Endothelial cell of umbilical vein (primary cell): ENCODE results near the gene SIRPB1. TPM values are rescaled to one million over a fixed set of nuclear protein-coding genes. Genes with fewer than 3 reads are reported as not detected.

ENCODE experiments used
- BruUV-seq: library from RNA; stranded (reverse); fragments of 400-500 nt; replicated peaks from 2 replicates; lab custom pipeline; 2021; lab: Mats Ljungman, UMichigan
- CTCF ChIA-PET: fragments of 300-600, 350-600 bp; sonication (Branson Sonifier 250); formaldehyde crosslinking; loops from one replicate; lab custom pipeline; 2021; ENCODE audit warnings: antibody characterized with exemption, inconsistent platforms; lab: Charles Lee
- POLR2A ChIA-PET: fragments of 300-600, 350-600 bp; sonication (Branson Sonifier 250); formaldehyde crosslinking; loops from one replicate; lab custom pipeline; 2021; ENCODE audit warnings: antibody characterized with exemption, inconsistent platforms; lab: Charles Lee
- DNase-seq: peaks from one replicate; pipeline ENCODE4 v3.0.0-alpha.2; 2011; ENCODE audit warnings: low read depth, low spot score
- FAIRE-seq: peaks from 2 replicates; lab custom pipeline; 2011; peaks lifted over from hg19 to GRCh38; lab: Jason Lieb, UNC
- H2AFZ ChIP-seq: 2 replicates; pipeline ENCODE4 v1.6.0; 2012; ENCODE audit warnings: low read depth, low read length, control low read depth, inconsistent platforms
- H3K27ac ChIP-seq: 2 replicates; pipeline ENCODE4 v1.5.1; 2011; ENCODE audit warnings: low read depth, mild to moderate bottlenecking, control low read depth, low read length, moderate library complexity; ENCODE audit not compliant: insufficient read depth
- H3K27me3 ChIP-seq, 2 experiments: 2 replicates each; pipeline versions ENCODE4 v1.6.0 to v1.6.1; 2011; ENCODE audit warnings: low read length in 2 of 2, mixed read lengths in 1 of 2; ENCODE audit not compliant: control insufficient read depth in 2 of 2, insufficient read depth in 2 of 2
- H3K36me3 ChIP-seq, 2 experiments: 2 replicates in 1 of 2; 3 replicates in 1 of 2; pipeline ENCODE4 v1.5.1; 2011; ENCODE audit warnings: low read length in 2 of 2, mild to moderate bottlenecking in 1 of 2, moderate library complexity in 1 of 2; ENCODE audit not compliant: control insufficient read depth in 2 of 2, insufficient read depth in 2 of 2; ENCODE audit errors: extremely low read depth in 1 of 2
- H3K4me1 ChIP-seq: 3 replicates; pipeline ENCODE4 v1.5.1; 2011; ENCODE audit warnings: mild to moderate bottlenecking, low read length; ENCODE audit not compliant: control insufficient read depth, insufficient read depth; ENCODE audit errors: extremely low read depth
- H3K4me2 ChIP-seq: 2 replicates; pipeline ENCODE4 v1.6.1; 2011; ENCODE audit warnings: low read length, control low read depth, mixed read lengths; ENCODE audit not compliant: insufficient read depth
- H3K4me3 ChIP-seq, 3 experiments: fragments of 200-600 bp in 1 of 3; sonication (generic), shearing (Covaris generic) in 1 of 3; replicated peaks in 1 of 3; 2 replicates each; pipeline ENCODE4 v1.5.1; 2011 to 2016; ENCODE audit warnings: control low read depth in 3 of 3, low read length in 3 of 3, mild to moderate bottlenecking in 2 of 3, inconsistent platforms in 1 of 3, low read depth in 1 of 3, moderate library complexity in 1 of 3; ENCODE audit not compliant: insufficient read depth in 1 of 3
- H3K79me2 ChIP-seq: 2 replicates; pipeline ENCODE4 v1.6.0; 2012; ENCODE audit warnings: low read length, inconsistent platforms; ENCODE audit not compliant: control insufficient read depth, insufficient read depth
- H3K9ac ChIP-seq: replicated peaks from 2 replicates; pipeline ENCODE3; 2011; ENCODE audit warnings: low read length, control low read depth; ENCODE audit not compliant: insufficient read depth; ENCODE audit errors: extremely low read depth
- H3K9me1 ChIP-seq: replicated peaks from 3 replicates; pipeline ENCODE4 v1.6.0; 2011; ENCODE audit warnings: mild to moderate bottlenecking, low read length; ENCODE audit not compliant: control insufficient read depth, insufficient read depth; ENCODE audit errors: extremely low read depth
- H3K9me3 ChIP-seq: replicated peaks from 2 replicates; pipeline ENCODE4 v1.5.1; 2012; ENCODE audit warnings: low read length, inconsistent platforms; ENCODE audit not compliant: control insufficient read depth, insufficient read depth
- H4K20me1 ChIP-seq: replicated peaks from 2 replicates; pipeline ENCODE3; 2011; ENCODE audit warnings: mild to moderate bottlenecking, low read length; ENCODE audit not compliant: control insufficient read depth, insufficient read depth; ENCODE audit errors: extremely low read depth
- CTCF ChIP-seq, 2 donors: IDR thresholded peaks; 1 replicate in 1 of 2; 2 replicates in 1 of 2; pipeline ENCODE4 v1.5.1; 2011; ENCODE audit warnings: low read length in 2 of 2, mild to moderate bottlenecking in 2 of 2, moderate library complexity in 2 of 2, control low read depth in 1 of 2, inconsistent platforms in 1 of 2, low read depth in 1 of 2; ENCODE audit not compliant: insufficient read depth in 1 of 2; ENCODE audit errors: extremely low read depth in 1 of 2
- EZH2 ChIP-seq: IDR thresholded peaks from 2 replicates; pipeline ENCODE4 v1.6.1; 2012; ENCODE audit warnings: borderline replicate concordance, low read depth, mild to moderate bottlenecking, moderate library complexity, low read length, inconsistent platforms; ENCODE audit not compliant: severe bottlenecking
- FOS ChIP-seq: IDR thresholded peaks from 2 replicates; pipeline ENCODE4 v1.6.1; 2011; ENCODE audit warnings: mild to moderate bottlenecking, low read length, moderate library complexity, borderline replicate concordance; ENCODE audit not compliant: insufficient read depth
- GATA2 ChIP-seq: IDR thresholded peaks from 2 replicates; pipeline ENCODE4 v1.7.0; 2011; ENCODE audit warnings: low read depth, mild to moderate bottlenecking, moderate library complexity, mixed read lengths, low read length; ENCODE audit not compliant: insufficient read length, insufficient read depth
- JUN ChIP-seq: IDR thresholded peaks from 2 replicates; pipeline ENCODE4 v1.6.1; 2011; ENCODE audit warnings: borderline replicate concordance, low read depth; ENCODE audit not compliant: insufficient read length, insufficient read depth
- MYC ChIP-seq: IDR thresholded peaks from one replicate; pipeline ENCODE4 v1.6.1; 2011; ENCODE audit warnings: mild to moderate bottlenecking, low read depth, low read length
- POLR2A ChIP-seq: IDR thresholded peaks from 2 replicates; pipeline ENCODE4 v1.6.1; 2012; ENCODE audit warnings: low read depth, mild to moderate bottlenecking, control low read depth, low read length
- POLR2AphosphoS5 ChIP-seq: IDR thresholded peaks from 2 replicates; pipeline ENCODE4 v1.6.1; 2012; ENCODE audit warnings: low read depth, mild to moderate bottlenecking, control low read depth, low read length, moderate library complexity; ENCODE audit not compliant: insufficient read depth
- dilution Hi-C: fragments of 300-500 bp; cut with MboI; formaldehyde crosslinking; loops from one replicate; pipeline ENCODE4 v1.15.0; 2019; ENCODE audit warnings: low sequenced_read_pairs; ENCODE audit not compliant: extremely low pct_ligation_motif_present
- intact Hi-C: fragments of 100-400 bp; cut with micrococcal nuclease; formaldehyde crosslinking; loops from one replicate; pipeline ENCODE4 v1.10.0; 2022
- polyA plus RNA-seq, 4 experiments: library from polyadenylated mRNA; depleted of rRNA in 3 of 4; stranded (reverse) in 3 of 4; unstranded in 1 of 4; fragments of >200 nt; gene quantifications; 2 replicates each; pipeline versions ENCODE4 v1.2.1 to v1.2.3, GENCODE V29; 2011 to 2012; ENCODE audit warnings: missing spikeins in 1 of 4
- total RNA-seq: library from RNA; stranded (reverse); gene quantifications from 2 replicates; pipeline ENCODE4 v1.2.3, GENCODE V29; 2021
- TF ChIP-seq, protein P1 (sequence below): IDR thresholded peaks from 2 replicates; pipeline ENCODE4 v1.6.1; 2011; ENCODE audit not compliant: insufficient read depth, insufficient read length

SIRPB1 gene
- total and polyA plus RNA-seq, 2 donors (not counting 3 experiments of a cell fraction or from before 2014, with no cell fraction given): 0.10 to 6.5 TPM

DNA sequence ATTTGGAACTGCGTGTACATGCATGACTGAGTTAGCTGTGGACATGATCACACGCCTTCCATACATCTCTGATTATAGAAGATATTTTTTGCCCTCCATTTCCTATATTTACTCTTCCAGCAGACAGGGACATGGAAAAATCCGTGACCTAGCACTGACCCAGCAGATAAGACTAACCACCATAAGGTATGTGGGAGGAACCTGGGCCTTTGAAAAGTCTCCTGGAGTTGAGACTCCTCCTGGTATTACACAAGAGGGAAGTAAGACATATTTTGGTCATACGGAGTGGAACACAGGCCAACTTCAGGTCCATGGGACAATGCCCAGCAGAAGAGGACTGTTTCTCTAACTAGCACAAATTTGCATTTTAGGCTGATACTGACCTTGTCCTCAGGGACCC is 13.7 kb upstream of the SIRPB1 start:
- no peak overlapping the region for H3K9ac ChIP-seq
- peaks cover 0 to 2% of the 10 kb centered on the region in 2 experiments for H3K27me3 ChIP-seq
- dilution Hi-C loops: no loop called here
- DNase-seq (no peak), FAIRE-seq (no peak)
- no peak overlapping the region for H3K4me3 ChIP-seq
- no peaks in the 10 kb centered on the region for H3K9me3 ChIP-seq
- POLR2A ChIA-PET: no interaction called here
- H3K9me1 ChIP-seq: no peaks in the 10 kb centered on the region
- CTCF ChIA-PET: no interaction called here
- peaks cover 9% of the 10 kb centered on the region for H3K4me1 ChIP-seq
- no peak overlapping the region for H2AFZ ChIP-seq
- TF ChIP-seq POLR2A (no peak), CTCF (IDR thresholded peaks at IDR 0.05; ENCODE audit: extremely low read depth in 1 of 2, insufficient read depth in 1 of 2, low read depth in 1 of 2, low read length in 2 of 2) (no peak), FOS (no peak), POLR2AphosphoS5 (no peak), JUN (no peak), GATA2 (no peak), EZH2 (no peak), MYC (no peak)
- TF ChIP-seq, protein P1, sequence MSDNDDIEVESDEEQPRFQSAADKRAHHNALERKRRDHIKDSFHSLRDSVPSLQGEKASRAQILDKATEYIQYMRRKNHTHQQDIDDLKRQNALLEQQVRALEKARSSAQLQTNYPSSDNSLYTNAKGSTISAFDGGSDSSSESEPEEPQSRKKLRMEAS: no peak
- no TSS peak for BruUV-seq
- H3K4me2 ChIP-seq: no peak overlapping the region
- no peak overlapping the region for H3K27ac ChIP-seq
- no peaks in the 10 kb centered on the region for H4K20me1 ChIP-seq
- intact Hi-C loops: no loop called here
- no peaks in the 10 kb centered on the region for H3K36me3 ChIP-seq
- no peaks in the 10 kb centered on the region for H3K79me2 ChIP-seq
